NT2/D1 (cell line): ENCODE data around the gene COL21A1.

Experiments
- SUZ12 ChIP-seq: IDR thresholded peaks from 2 replicates; pipeline ENCODE4 v1.6.1; 2011; ENCODE audit not compliant: insufficient read length, insufficient read depth; ENCODE audit errors: extremely low read depth
- YY1 ChIP-seq: IDR thresholded peaks from 2 replicates; pipeline ENCODE4 v1.6.1; 2011; ENCODE audit not compliant: insufficient read length, insufficient read depth

- TF ChIP-seq YY1 (no peak), SUZ12 (no peak)
Observed at GRCh38 chr6:56193846-56194245, 53.5 kb downstream of the COL21A1 start.
